BLaER1 treated with 17β-estradiol and CSF1 and Interleukin-3, amounts not matched to agents 10 nM and 100 nM (cell line): ENCODE measurements around the gene OVCH1.
"Not testable (repeated sequence)": the region's sequence is repeated elsewhere in the genome, so short reads cannot be mapped to it uniquely, and the experiment has no call there.

Experiments
- H3K27ac ChIP-seq, 11 experiments: shearing (Covaris generic); formaldehyde crosslinking; 2 replicates each; pipeline ENCODE4 v1.8.1; 2022
- H3K27me3 ChIP-seq, 11 experiments: shearing (Covaris generic); formaldehyde crosslinking; 2 replicates each; pipeline ENCODE4 v1.8.1; 2022
- H3K36me3 ChIP-seq, 11 experiments: shearing (Covaris generic); formaldehyde crosslinking; 2 replicates each; pipeline ENCODE4 v1.8.1; 2022
- H3K4me1 ChIP-seq, 10 experiments: shearing (Covaris generic); formaldehyde crosslinking; 2 replicates each; pipeline ENCODE4 v1.8.1; 2022
- H3K4me2 ChIP-seq, 11 experiments: shearing (Covaris generic); formaldehyde crosslinking; 2 replicates each; pipeline ENCODE4 v1.8.1; 2022
- H3K4me3 ChIP-seq, 10 experiments: shearing (Covaris generic); formaldehyde crosslinking; 2 replicates each; pipeline ENCODE4 v1.8.1; 2022
- H3K9ac ChIP-seq, 11 experiments: shearing (Covaris generic); formaldehyde crosslinking; 2 replicates each; pipeline ENCODE4 v1.8.1; 2022
- H3K9me3 ChIP-seq, 11 experiments: shearing (Covaris generic); formaldehyde crosslinking; replicated peaks in 1 of 11; 2 replicates each; pipeline ENCODE4 v1.8.1; 2022
- H4K20me1 ChIP-seq, 11 experiments: shearing (Covaris generic); formaldehyde crosslinking; 2 replicates each; pipeline ENCODE4 v1.8.1; 2022
- Cebpa-rat ChIP-seq, 11 experiments: shearing (Covaris generic); IDR thresholded peaks; 2 replicates each; pipeline ENCODE4 v1.8.1; 2022

The OVCH1 gene

DNA sequence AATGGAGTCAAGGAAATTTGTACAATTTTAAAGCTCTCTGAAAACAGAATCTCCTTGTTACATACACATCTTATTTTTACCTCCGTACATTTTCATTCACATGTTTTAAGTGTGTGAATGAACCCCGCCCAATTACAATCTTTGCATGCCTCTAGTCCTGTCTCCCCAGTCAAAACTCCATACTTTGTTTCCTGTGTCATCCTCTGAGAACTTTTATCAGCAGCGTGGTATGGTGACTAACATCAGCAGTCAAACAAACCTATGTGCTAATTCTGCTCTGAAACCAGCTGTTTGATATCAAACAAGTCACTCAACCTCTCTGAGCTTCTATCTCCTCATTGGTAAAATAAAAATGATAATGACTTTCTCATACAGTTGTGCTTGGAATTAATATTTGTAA, 100.7 kb downstream of the OVCH1 start:
- Histone ChIP-seq H3K4me1 (peaks cover 0 to 4% (median 0%) of the 10 kb centered on the region in 10 experiments; a peak in 1 of 20 replicates), H3K9ac (no peak overlapping the region), H3K9me3 (no peaks in the 10 kb centered on the region), H3K27ac (no peak overlapping the region), H3K4me2 (no peak overlapping the region), H3K27me3 (no peaks in the 10 kb centered on the region), H3K36me3 (no peaks in the 10 kb centered on the region), H3K4me3 (no peak overlapping the region), H4K20me1 (no peaks in the 10 kb centered on the region)
- no peak for TF ChIP-seq Cebpa-rat (IDR thresholded peaks at IDR 0.05)

- H3K27me3 ChIP-seq: no peaks in the 10 kb centered on the region
- no peak overlapping the region for H3K9ac ChIP-seq
- H4K20me1 ChIP-seq: no peaks in the 10 kb centered on the region
- H3K4me3 ChIP-seq: no peak overlapping the region
- H3K36me3 ChIP-seq: no peaks in the 10 kb centered on the region
- no peaks in the 10 kb centered on the region for H3K9me3 ChIP-seq
- H3K4me1 ChIP-seq: peaks cover 0 to 4% (median 0%) of the 10 kb centered on the region in 10 experiments; a peak in 3 of 20 replicates
- H3K27ac ChIP-seq: no peak overlapping the region
- no peak for TF ChIP-seq Cebpa-rat (IDR thresholded peaks at IDR 0.05)
- no peak overlapping the region for H3K4me2 ChIP-seq
Measured at GRCh38 chr12:29395356-29395755, 102.1 kb downstream of the OVCH1 start.

- not testable (repeated sequence) for H3K36me3 ChIP-seq, H3K27me3 ChIP-seq, H4K20me1 ChIP-seq, H3K4me2 ChIP-seq, H3K9me3 ChIP-seq, H3K4me1 ChIP-seq, H3K9ac ChIP-seq, H3K4me3 ChIP-seq
- peak overlapping the region in 1 of 11 experiments; percentile 32; a peak in 1 of 22 replicates for H3K27ac ChIP-seq
Measured at GRCh38 chr12:29390419-29390818, 107.1 kb downstream of the OVCH1 start.

- H3K4me1 ChIP-seq: peaks cover 0 to 6% (median 0%) of the 10 kb centered on the region in 10 experiments; a peak in 2 of 20 replicates
- no peaks in the 10 kb centered on the region for H4K20me1 ChIP-seq
- H3K27ac ChIP-seq: peak overlapping the region in 2 of 11 experiments; percentile 13 to 32; a peak in 3 of 22 replicates
Measured at GRCh38 chr12:29389295-29389919, 108.1 kb downstream of the OVCH1 start.

GRCh38 chr12:29386084-29386680, 111.3 kb downstream of the OVCH1 start:
- not testable (repeated sequence) for H3K36me3 ChIP-seq, H3K4me3 ChIP-seq, H3K4me2 ChIP-seq, H3K27me3 ChIP-seq, H3K9me3 ChIP-seq, H3K4me1 ChIP-seq, H3K9ac ChIP-seq, H3K27ac ChIP-seq, H4K20me1 ChIP-seq

More at GRCh38 chr12:29389295-29389919, 108.1 kb downstream of the OVCH1 start:
- H3K27me3 ChIP-seq: no peaks in the 10 kb centered on the region
- no peak overlapping the region for H3K4me3 ChIP-seq
- no peak overlapping the region for H3K9ac ChIP-seq
- no peak for TF ChIP-seq Cebpa-rat (IDR thresholded peaks at IDR 0.05)
- H3K9me3 ChIP-seq: peaks cover 0 to 8% (median 6%) of the 10 kb centered on the region in 11 experiments; a peak in 10 of 22 replicates
- no peak overlapping the region for H3K4me2 ChIP-seq
- no peaks in the 10 kb centered on the region for H3K36me3 ChIP-seq

- not testable (repeated sequence) for H3K36me3 ChIP-seq, H4K20me1 ChIP-seq, H3K4me3 ChIP-seq, H3K9ac ChIP-seq, H3K4me2 ChIP-seq, H3K27me3 ChIP-seq, H3K4me1 ChIP-seq, H3K27ac ChIP-seq, H3K9me3 ChIP-seq
Measured at GRCh38 chr12:29385194-29385593, 112.3 kb downstream of the OVCH1 start.

DNA sequence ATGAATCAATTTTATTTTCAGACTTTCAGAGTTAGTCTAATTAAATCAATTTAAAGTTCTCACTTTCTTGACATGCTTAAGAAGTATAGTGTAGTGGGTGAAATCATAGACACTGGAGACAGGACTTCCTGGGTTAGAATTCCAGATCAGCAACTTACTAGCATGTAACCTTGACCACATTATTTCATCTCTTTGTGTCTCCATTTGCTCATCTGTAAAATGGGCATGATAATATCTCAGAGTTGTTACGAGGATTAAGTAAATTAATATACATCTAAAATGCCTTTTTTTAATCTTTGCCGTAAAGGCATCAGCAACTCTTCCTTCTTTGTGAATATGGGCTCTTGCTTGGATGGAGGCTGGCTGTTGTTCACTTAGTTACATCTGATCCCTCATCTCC, 115.2 kb downstream of the OVCH1 start:
- TF ChIP-seq Cebpa-rat (IDR thresholded peaks at IDR 0.05): no peak
- peaks cover 0 to 11% (median 7%) of the 10 kb centered on the region in 11 experiments; a peak in 13 of 22 replicates for H3K9me3 ChIP-seq
- no peak overlapping the region; a peak in 1 of 22 replicates for H3K9ac ChIP-seq
- H3K4me3 ChIP-seq: no peak overlapping the region
- H3K36me3 ChIP-seq: peaks cover 10 to 18% (median 14%) of the 10 kb centered on the region in 11 experiments; a peak in 21 of 22 replicates
- H3K4me2 ChIP-seq: no peak overlapping the region; a peak in 1 of 22 replicates
- H3K27me3 ChIP-seq: no peaks in the 10 kb centered on the region
- peaks cover 10 to 22% (median 16%) of the 10 kb centered on the region in 10 experiments; a peak in 18 of 20 replicates for H3K4me1 ChIP-seq
- H3K27ac ChIP-seq: no peak overlapping the region
- H4K20me1 ChIP-seq: peaks cover 0 to 20% (median 0%) of the 10 kb centered on the region in 11 experiments; a peak in 2 of 22 replicates

DNA sequence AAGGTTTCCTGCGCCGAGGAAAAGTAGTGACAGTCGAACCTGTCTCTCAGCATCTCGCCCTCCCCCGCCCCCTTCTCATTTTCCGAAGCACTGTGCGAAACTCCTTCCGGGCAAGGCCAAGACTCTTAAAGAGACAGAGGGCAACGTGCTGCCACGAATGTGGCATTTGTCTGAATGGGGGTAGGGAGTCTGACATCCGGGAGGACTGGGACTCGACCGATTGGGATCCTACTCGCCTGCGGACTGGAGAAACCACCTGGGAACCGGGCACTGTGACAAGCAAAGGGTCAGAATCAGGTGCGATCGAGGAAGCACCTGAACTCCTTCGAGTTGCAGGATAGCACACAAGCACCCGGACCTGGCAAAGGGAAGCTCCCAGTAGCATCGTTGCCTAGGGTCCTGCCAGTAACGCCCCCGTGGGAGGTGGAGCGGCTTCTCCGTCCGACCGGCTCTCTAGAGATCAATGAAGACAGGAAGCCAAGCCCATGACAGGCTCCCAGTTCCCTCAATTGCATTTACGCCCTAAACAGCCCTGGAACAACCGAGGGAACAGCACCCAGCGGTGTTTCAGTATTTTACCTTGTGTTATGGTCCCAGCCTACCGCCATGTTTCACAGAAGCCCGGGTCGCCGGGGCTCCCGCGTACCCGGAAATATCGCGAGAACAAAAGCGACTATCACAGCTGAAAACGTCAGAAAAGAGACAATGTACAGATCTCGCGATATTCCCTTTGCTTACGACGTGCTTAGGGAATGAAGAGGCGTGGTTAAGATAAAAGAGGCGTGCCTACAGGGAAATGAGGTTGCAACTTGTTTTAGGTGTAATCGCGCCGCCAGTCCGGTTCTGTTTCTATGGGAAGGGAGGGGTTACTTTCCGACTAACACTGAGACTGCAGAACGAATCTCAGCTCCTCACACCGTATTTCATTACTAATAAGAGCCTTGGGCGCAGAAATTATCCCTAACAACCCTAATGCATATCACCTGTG, 116.7 kb downstream of the OVCH1 start, which contains the start of gene ERGIC2:
Gene ERGIC2 (minus strand): TSS at position 637 of the 988 bp plus-strand sequence. CDS start 9,539 bp downstream, outside the sequence.
- peak within 1 kb of the TSS; percentile 81 to 94 (median 90) for H3K4me3 ChIP-seq
- H3K9me3 ChIP-seq: peaks cover 0 to 19% (median 12%) of the 10 kb centered on the region in 11 experiments; a peak in 14 of 22 replicates
- H3K4me2 ChIP-seq: peak within 1 kb of the TSS; percentile 66 to 95 (median 83)
- peaks cover 10 to 22% (median 16%) of the 10 kb centered on the region in 10 experiments; a peak in 18 of 20 replicates for H3K4me1 ChIP-seq
- H3K9ac ChIP-seq: peak within 1 kb of the TSS; percentile 89 to 95 (median 94)
- H3K36me3 ChIP-seq: peaks cover 15 to 29% (median 24%) of the 10 kb centered on the region in 11 experiments; a peak in 21 of 22 replicates
- TF ChIP-seq Cebpa-rat (IDR thresholded peaks at IDR 0.05): no peak
- peak within 1 kb of the TSS; percentile 89 to 97 (median 93) for H3K27ac ChIP-seq
- no peaks in the 10 kb centered on the region for H3K27me3 ChIP-seq
- peaks cover 0 to 34% (median 3%) of the 10 kb centered on the region in 11 experiments; a peak in 10 of 22 replicates for H4K20me1 ChIP-seq
